Lung (tissue), 12 donors: ENCODE results near the gene B4GALNT1. TPM values are rescaled to one million over a fixed set of nuclear protein-coding genes. Genes with fewer than 3 reads are reported as not detected.

Source experiments
- ATAC-seq: fragments of 200-7000 bp; cut with Tn5 transposase; one replicate; pipeline ENCODE4 v1.9.1; 2020; ENCODE audit warnings: moderate number of reproducible peaks; ENCODE audit not compliant: insufficient read depth, low FRiP score
- DNase-seq, 3 donors: peaks; one replicate each; pipeline ENCODE4 v3.0.0-alpha.2; 2013 to 2017
- H3K27ac ChIP-seq, 2 donors: one replicate each; pipeline ENCODE4 v1.5.1; 2013; ENCODE audit warnings: mild to moderate bottlenecking in 2 of 2, moderate library complexity in 2 of 2, control low read depth in 1 of 2, inconsistent platforms in 1 of 2, low read depth in 1 of 2, low read length in 1 of 2
- H3K27me3 ChIP-seq, 3 donors: one replicate each; pipeline ENCODE4 v1.5.1; 2013; ENCODE audit warnings: low read length in 2 of 3; ENCODE audit not compliant: control insufficient read depth in 3 of 3, insufficient read depth in 3 of 3
- H3K36me3 ChIP-seq, 4 donors: one replicate each; pipeline ENCODE4 v1.5.1; 2013; ENCODE audit warnings: low read length in 4 of 4, mild to moderate bottlenecking in 1 of 4, moderate library complexity in 1 of 4; ENCODE audit not compliant: control insufficient read depth in 4 of 4, insufficient read depth in 4 of 4
- H3K4me1 ChIP-seq, 5 donors: one replicate each; pipeline ENCODE4 v1.5.1; 2013; ENCODE audit warnings: low read length in 5 of 5, mild to moderate bottlenecking in 2 of 5, moderate library complexity in 1 of 5; ENCODE audit not compliant: control insufficient read depth in 5 of 5, insufficient read depth in 5 of 5
- H3K4me3 ChIP-seq: one replicate; pipeline ENCODE4 v1.5.1; 2013; ENCODE audit warnings: mild to moderate bottlenecking, control low read depth, moderate library complexity
- H3K9ac ChIP-seq, 2 donors: one replicate each; pipeline ENCODE4 v1.5.1; 2013; ENCODE audit warnings: low read length in 2 of 2, control low read depth in 1 of 2; ENCODE audit not compliant: insufficient read depth in 1 of 2
- H3K9me3 ChIP-seq, 4 donors: one replicate each; pipeline ENCODE4 v1.5.1; 2013; ENCODE audit warnings: low read length in 3 of 4, mild to moderate bottlenecking in 1 of 4, moderate library complexity in 1 of 4; ENCODE audit not compliant: control insufficient read depth in 4 of 4, insufficient read depth in 3 of 4
- WGBS, 2 donors: extraction: QIAGEN DNeasy Blood & Tissue Kit; methylation state at CpG; one replicate each; pipeline ENCODE4 v1.1.7; 2013; 5-methylcytosine and 5-hydroxymethylcytosine counted together
- polyA plus RNA-seq, 2 donors: library from polyadenylated mRNA; stranded (reverse); fragments of 200-250 nt; gene quantifications; one replicate each; pipeline ENCODE4 v1.2.1, GENCODE V29; 2013
- total RNA-seq, 2 donors: library from RNA; depleted of rRNA in 1 of 2; stranded (reverse); fragments of >200 nt in 1 of 2; gene quantifications; one replicate each; pipeline ENCODE4 v1.2.1, GENCODE V29; 2014 to 2021
- TF ChIP-seq, protein P1 (sequence below): IDR thresholded peaks from 2 replicates; pipeline ENCODE4 v1.5.1; 2012; ENCODE audit warnings: mild to moderate bottlenecking; ENCODE audit errors: control extremely low read depth, extremely low read depth
- donor health status: control.
- donor health status: control.
- donor health status: Bipolar disorder and iron deficiency.
- donor health status: healthy.
- donor health status: DM: yes; HTN: yes; CAD: no.

The B4GALNT1 gene
- total and polyA plus RNA-seq, 4 donors, result 0.51 to 2.5 (median 0.73) TPM

- peak in 1 of 3 donors; percentile 6 for DNase-seq
- ATAC-seq, result no peak
- Histone ChIP-seq H3K9ac (no peak overlapping the region), H3K36me3 (no peaks in the 10 kb centered on the region), H3K27me3 (peaks cover 0 to 74% (median 64%) of the 10 kb centered on the region in 3 donors), H3K4me1 (peaks cover 0 to 21% (median 9%) of the 10 kb centered on the region in 5 donors), H3K27ac (no peak overlapping the region), H3K4me3 (no peak overlapping the region), H3K9me3 (peaks cover 0 to 2% (median 0%) of the 10 kb centered on the region in 4 donors)
- WGBS, 2 donors, result 62 to 63% methylated on average over 6 of the region's 6 CpGs
- TF ChIP-seq, protein P1, sequence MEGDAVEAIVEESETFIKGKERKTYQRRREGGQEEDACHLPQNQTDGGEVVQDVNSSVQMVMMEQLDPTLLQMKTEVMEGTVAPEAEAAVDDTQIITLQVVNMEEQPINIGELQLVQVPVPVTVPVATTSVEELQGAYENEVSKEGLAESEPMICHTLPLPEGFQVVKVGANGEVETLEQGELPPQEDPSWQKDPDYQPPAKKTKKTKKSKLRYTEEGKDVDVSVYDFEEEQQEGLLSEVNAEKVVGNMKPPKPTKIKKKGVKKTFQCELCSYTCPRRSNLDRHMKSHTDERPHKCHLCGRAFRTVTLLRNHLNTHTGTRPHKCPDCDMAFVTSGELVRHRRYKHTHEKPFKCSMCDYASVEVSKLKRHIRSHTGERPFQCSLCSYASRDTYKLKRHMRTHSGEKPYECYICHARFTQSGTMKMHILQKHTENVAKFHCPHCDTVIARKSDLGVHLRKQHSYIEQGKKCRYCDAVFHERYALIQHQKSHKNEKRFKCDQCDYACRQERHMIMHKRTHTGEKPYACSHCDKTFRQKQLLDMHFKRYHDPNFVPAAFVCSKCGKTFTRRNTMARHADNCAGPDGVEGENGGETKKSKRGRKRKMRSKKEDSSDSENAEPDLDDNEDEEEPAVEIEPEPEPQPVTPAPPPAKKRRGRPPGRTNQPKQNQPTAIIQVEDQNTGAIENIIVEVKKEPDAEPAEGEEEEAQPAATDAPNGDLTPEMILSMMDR, result no peak
Observed at GRCh38 chr12:57630891-57631433, 2.0 kb downstream of the B4GALNT1 start.

GRCh38 chr12:57629897-57630471 lies 3.0 kb downstream of the B4GALNT1 start:
- Histone ChIP-seq H3K4me3 (no peak overlapping the region), H3K4me1 (peaks cover 0 to 21% (median 9%) of the 10 kb centered on the region in 5 donors), H3K27ac (no peak overlapping the region), H3K36me3 (no peaks in the 10 kb centered on the region), H3K27me3 (peaks cover 0 to 82% (median 63%) of the 10 kb centered on the region in 3 donors), H3K9ac (no peak overlapping the region), H3K9me3 (peaks cover 0 to 2% (median 0%) of the 10 kb centered on the region in 4 donors)
- TF ChIP-seq, protein P1, result no peak
- DNase-seq, result peak in 1 of 3 donors; percentile 7
- ATAC-seq, result no peak
- WGBS, 2 donors, result 84 to 90% methylated on average over 5 of the region's 5 CpGs

DNA sequence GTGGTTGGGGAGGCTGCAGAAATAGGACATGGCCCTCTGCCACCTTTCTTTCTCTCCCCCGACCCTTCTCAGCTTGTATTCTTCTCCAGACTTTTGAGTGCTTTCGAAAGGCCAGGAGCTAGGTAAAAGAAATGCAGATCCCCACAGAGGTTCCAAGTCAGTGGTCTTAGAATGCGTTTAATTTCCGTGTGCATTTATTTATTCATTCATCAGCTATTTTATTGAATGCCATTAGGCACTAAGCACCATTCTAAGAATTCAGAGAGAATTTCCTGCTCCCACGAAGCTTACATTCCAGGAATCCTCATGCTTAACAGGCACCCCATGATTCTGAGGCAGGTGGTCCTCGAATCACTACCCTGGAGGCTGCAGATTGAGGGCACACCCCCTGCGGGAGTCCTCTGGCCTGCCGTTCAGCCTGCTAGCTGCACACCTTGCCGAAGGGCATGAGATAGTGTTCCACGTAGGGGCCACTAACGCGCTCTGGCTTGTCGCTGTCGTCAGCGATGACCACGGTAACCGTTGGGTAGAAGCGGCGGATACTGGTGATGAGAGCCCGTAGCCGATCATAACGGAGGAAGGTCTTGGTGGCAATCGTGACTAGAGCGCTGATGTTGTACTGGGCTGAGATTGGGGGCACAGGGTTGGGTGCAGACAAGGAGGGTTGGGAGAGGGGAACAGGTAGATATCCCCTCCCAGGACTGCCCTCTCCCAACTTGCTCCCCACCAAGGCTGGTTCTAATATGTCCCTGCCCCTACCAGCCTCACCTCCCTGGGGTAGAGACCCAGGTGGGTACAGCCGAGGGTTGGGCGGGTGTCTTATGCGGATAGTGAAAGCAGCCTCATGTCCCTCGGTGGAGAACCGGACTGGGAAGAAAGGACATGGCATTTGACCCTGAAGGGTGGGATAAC lies 4.5 kb downstream of the B4GALNT1 start:
- Histone ChIP-seq H3K9me3 (peaks cover 0 to 2% (median 0%) of the 10 kb centered on the region in 4 donors), H3K4me1 (peaks cover 0 to 21% (median 9%) of the 10 kb centered on the region in 5 donors), H3K9ac (no peak overlapping the region), H3K27ac (no peak overlapping the region), H3K4me3 (no peak overlapping the region), H3K36me3 (no peaks in the 10 kb centered on the region), H3K27me3 (peaks cover 0 to 89% (median 52%) of the 10 kb centered on the region in 3 donors)
- WGBS, 2 donors, result 41 to 53% methylated on average over 29 of the region's 29 CpGs
- TF ChIP-seq, protein P1, result no peak
- no peak for ATAC-seq
- DNase-seq, result no peak
